Measurements from ENCODE around the gene INTU. TPM values are rescaled to one million over a fixed set of nuclear protein-coding genes. Genes with fewer than 3 reads are reported as not detected.
A peak's percentile ranks its signal among the peaks of the same experiment; 100 is the strongest.

Gene INTU
- total and polyA plus RNA-seq, 4 donors = 2.5 to 37.0 (median 6.6) TPM

DNA sequence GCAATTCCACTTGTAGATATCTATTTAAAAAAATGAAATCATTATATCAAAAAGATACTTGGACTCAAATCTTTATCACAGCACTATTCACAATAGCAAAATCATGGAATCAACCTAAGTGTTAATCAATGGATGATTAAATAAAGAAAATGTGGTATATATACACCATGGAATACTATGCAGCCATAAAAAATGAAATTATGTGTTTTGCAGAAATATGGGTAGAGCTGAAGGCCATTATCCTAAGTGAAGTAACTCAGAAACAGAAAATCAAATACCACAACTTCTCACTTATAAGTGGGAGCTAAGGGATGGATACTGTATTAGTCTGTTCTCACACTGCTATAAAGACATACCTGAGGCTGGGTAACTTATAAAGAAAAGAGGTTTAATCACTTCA lies 14.3 kb upstream of the INTU start:
- Histone ChIP-seq H3K9me3 (ENCODE audit: control insufficient read depth in 4 of 4, insufficient read depth in 3 of 4, low read length in 3 of 4) (no peaks in the 10 kb centered on the region), H3K27me3 (ENCODE audit: control insufficient read depth in 3 of 3, insufficient read depth in 3 of 3, low read length in 2 of 3) (peaks cover 0 to 14% (median 8%) of the 10 kb centered on the region in 3 donors), H3K9ac (ENCODE audit: insufficient read depth in 1 of 2, low read length in 2 of 2) (no peak overlapping the region), H3K4me1 (ENCODE audit: control insufficient read depth in 5 of 5, insufficient read depth in 5 of 5, low read length in 5 of 5) (no peaks in the 10 kb centered on the region), H3K4me3 (no peak overlapping the region), H3K27ac (ENCODE audit: low read depth in 1 of 2, low read length in 1 of 2) (no peak overlapping the region), H3K36me3 (ENCODE audit: control insufficient read depth in 4 of 4, insufficient read depth in 4 of 4, low read length in 4 of 4) (no peaks in the 10 kb centered on the region)
- ATAC-seq (ENCODE audit: insufficient read depth, low FRiP score) (no peak), DNase-seq (no peak)
- TF ChIP-seq CTCF (IDR thresholded peaks at IDR 0.05; ENCODE audit: control extremely low read depth, extremely low read depth) = no peak

DNA sequence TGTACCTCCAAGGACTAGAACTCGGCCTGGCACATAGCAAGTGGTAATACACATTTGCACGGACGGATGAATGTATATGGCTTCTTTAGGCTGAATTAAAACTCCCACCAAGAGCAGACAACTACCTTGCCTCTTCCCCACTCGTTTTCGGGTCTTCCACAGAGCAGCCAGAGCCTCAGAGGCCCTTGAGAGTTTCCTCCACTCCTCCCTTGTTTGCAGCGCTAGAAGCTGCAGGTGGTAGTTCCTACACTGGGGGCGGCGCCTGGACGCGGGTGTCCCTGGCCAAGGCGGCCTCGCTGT lies 10.2 kb upstream of the INTU start:
- H3K9ac ChIP-seq (ENCODE audit: insufficient read depth in 1 of 2, low read length in 2 of 2) = no peak overlapping the region
- H3K4me1 ChIP-seq (ENCODE audit: control insufficient read depth in 5 of 5, insufficient read depth in 5 of 5, low read length in 5 of 5) = peaks cover 0 to 7% (median 0%) of the 10 kb centered on the region in 5 donors
- TF ChIP-seq CTCF (IDR thresholded peaks at IDR 0.05; ENCODE audit: control extremely low read depth, extremely low read depth) = no peak
- 15% methylated on average over 12 of the region's 12 CpGs for WGBS, 2 donors
- peaks cover 0 to 14% (median 8%) of the 10 kb centered on the region in 3 donors for H3K27me3 ChIP-seq (ENCODE audit: control insufficient read depth in 3 of 3, insufficient read depth in 3 of 3, low read length in 2 of 3)
- ATAC-seq (ENCODE audit: insufficient read depth, low FRiP score) (no peak), DNase-seq (no peak)
- no peaks in the 10 kb centered on the region for H3K36me3 ChIP-seq (ENCODE audit: control insufficient read depth in 4 of 4, insufficient read depth in 4 of 4, low read length in 4 of 4)
- H3K27ac ChIP-seq (ENCODE audit: low read depth in 1 of 2, low read length in 1 of 2) = no peak overlapping the region
- H3K4me3 ChIP-seq = peak overlapping the region; percentile 57
- H3K9me3 ChIP-seq (ENCODE audit: control insufficient read depth in 4 of 4, insufficient read depth in 3 of 4, low read length in 3 of 4) = no peaks in the 10 kb centered on the region

GRCh38 chr4:127622921-127623796 lies 9.6 kb upstream of the INTU start:
- Histone ChIP-seq H3K27me3 (ENCODE audit: control insufficient read depth in 3 of 3, insufficient read depth in 3 of 3, low read length in 2 of 3) (peaks cover 0 to 14% (median 8%) of the 10 kb centered on the region in 3 donors), H3K36me3 (ENCODE audit: control insufficient read depth in 4 of 4, insufficient read depth in 4 of 4, low read length in 4 of 4) (no peaks in the 10 kb centered on the region), H3K4me3 (peak overlapping the region; percentile 57), H3K27ac (ENCODE audit: low read depth in 1 of 2, low read length in 1 of 2) (peak overlapping the region in 1 of 2 donors; percentile 73), H3K4me1 (ENCODE audit: control insufficient read depth in 5 of 5, insufficient read depth in 5 of 5, low read length in 5 of 5) (peaks cover 0 to 7% (median 0%) of the 10 kb centered on the region in 5 donors), H3K9ac (ENCODE audit: insufficient read depth in 1 of 2, low read length in 2 of 2) (peak overlapping the region; percentile 19 to 70), H3K9me3 (ENCODE audit: control insufficient read depth in 4 of 4, insufficient read depth in 3 of 4, low read length in 3 of 4) (no peaks in the 10 kb centered on the region)
- TF ChIP-seq CTCF (IDR thresholded peaks at IDR 0.05; ENCODE audit: control extremely low read depth, extremely low read depth) = no peak
- peak; percentile 80 for ATAC-seq (ENCODE audit: insufficient read depth, low FRiP score)
- 1% methylated on average over 73 to 81 of the region's 81 CpGs for WGBS, 2 donors
- DNase-seq = peak; percentile 60 to 70 (median 68)

Measured in lung (tissue), 12 donors.